PC-3 (cell line): ENCODE data around the gene L3MBTL2. TPM values are rescaled to one million over a fixed set of nuclear protein-coding genes. Genes with fewer than 3 reads are reported as not detected.

ENCODE experiments used
- ATAC-seq: fragments of 200-7000 bp; cut with Tn5 transposase; 2 replicates; pipeline ENCODE4 v1.9.1; 2020; ENCODE audit warnings: mild to moderate bottlenecking, moderate library complexity
- BruUV-seq: library from RNA; stranded (reverse); fragments of 400-500 nt; replicated peaks from 2 replicates; lab custom pipeline; 2021; lab: Mats Ljungman, UMichigan
- CTCF ChIA-PET: fragments of 300-600 bp; sonication (Branson Sonifier 250); formaldehyde crosslinking; loops from one replicate; lab custom pipeline; 2022; ENCODE audit warnings: antibody characterized with exemption; lab: Charles Lee
- POLR2A ChIA-PET: fragments of 300-600 bp; sonication (Branson Sonifier 250); formaldehyde crosslinking; loops from one replicate; lab custom pipeline; 2022; ENCODE audit warnings: antibody characterized with exemption; ENCODE audit not compliant: unreplicated experiment; lab: Charles Lee
- DNase-seq: peaks from one replicate; pipeline ENCODE4 v3.0.0-alpha.2; 2015
- H2AFZ ChIP-seq: fragments of 300-600 bp; sonication (generic); 2 replicates; pipeline ENCODE4 v1.6.0; 2016; ENCODE audit warnings: antibody characterized with exemption, low read length
- H3F3A ChIP-seq: fragments of 300-600 bp; sonication (generic); one replicate; pipeline ENCODE4 v1.6.0; 2017; ENCODE audit warnings: antibody characterized with exemption, low read length, control low read depth, mild to moderate bottlenecking; ENCODE audit not compliant: unreplicated experiment
- H3K27ac ChIP-seq: fragments of 300-600 bp; sonication (generic); 2 replicates; pipeline ENCODE4 v1.5.1; 2016; ENCODE audit warnings: mild to moderate bottlenecking, low read length
- H3K27me3 ChIP-seq: fragments of 300-600 bp; sonication (generic); 2 replicates; pipeline ENCODE4 v1.6.1; 2016; ENCODE audit warnings: low read length, mixed read lengths
- H3K36me3 ChIP-seq: fragments of 300-600 bp; sonication (generic); 2 replicates; pipeline ENCODE4 v1.6.1; 2016; ENCODE audit warnings: low read depth, mixed run types, low read length, mixed read lengths
- H3K4me1 ChIP-seq: fragments of 300-600 bp; sonication (generic); 2 replicates; pipeline ENCODE4 v1.5.1; 2016; ENCODE audit warnings: low read length; ENCODE audit not compliant: insufficient read depth
- H3K4me2 ChIP-seq: fragments of 300-600 bp; sonication (generic); 2 replicates; pipeline ENCODE4 v1.6.0; 2016; ENCODE audit warnings: low read length
- H3K4me3 ChIP-seq: fragments of 300-600 bp; sonication (generic); 2 replicates; pipeline ENCODE4 v1.5.1; 2016; ENCODE audit warnings: mild to moderate bottlenecking, low read length, mixed read lengths
- H3K79me2 ChIP-seq: fragments of 300-600 bp; sonication (generic); 2 replicates; pipeline ENCODE4 v1.6.1; 2017; ENCODE audit warnings: low read length, mixed read lengths
- H3K9ac ChIP-seq: fragments of 300-600 bp; sonication (generic); 2 replicates; pipeline ENCODE4 v1.6.0; 2016; ENCODE audit warnings: mild to moderate bottlenecking, low read length
- H3K9me2 ChIP-seq: fragments of 300-600 bp; sonication (generic); replicated peaks from 2 replicates; pipeline ENCODE4 v1.6.1; 2016; ENCODE audit warnings: mixed run types, low read length, mixed read lengths
- H3K9me3 ChIP-seq: fragments of 300-600 bp; sonication (generic); 2 replicates; pipeline ENCODE4 v1.6.1; 2016; ENCODE audit warnings: low read length, mixed read lengths
- H4K20me1 ChIP-seq: fragments of 300-600 bp; sonication (generic); 2 replicates; pipeline ENCODE4 v1.6.1; 2016; ENCODE audit warnings: low read length, mixed read lengths
- EZH2 ChIP-seq: fragments of 300-600 bp; sonication (generic); IDR thresholded peaks from one replicate; pipeline ENCODE4 v1.6.1; 2017; ENCODE audit warnings: antibody characterized with exemption, mild to moderate bottlenecking, low read length; ENCODE audit not compliant: unreplicated experiment
- EZH2phosphoT487 ChIP-seq: fragments of 300-600 bp; sonication (generic); IDR thresholded peaks from 2 replicates; pipeline ENCODE4 v1.6.1; 2018; ENCODE audit warnings: mild to moderate bottlenecking, antibody characterized with exemption, low read length, borderline replicate concordance
- intact Hi-C: fragments of 100-400 bp; cut with micrococcal nuclease; formaldehyde crosslinking; loops from 2 replicates; pipeline ENCODE4 v1.9.0; 2023
- total RNA-seq: library from RNA; depleted of rRNA; stranded (reverse); fragments of >200 nt; gene quantifications from 2 replicates; pipeline ENCODE4 v1.2.3, GENCODE V29; 2014
- TF ChIP-seq, protein P1 (sequence below): fragments of 300-600 bp; sonication (generic); conservative IDR thresholded peaks from 2 replicates; pipeline ENCODE4 v1.5.1; 2017; ENCODE audit warnings: antibody characterized with exemption, low read depth, mild to moderate bottlenecking, low read length

L3MBTL2 gene
- total RNA-seq, 1 experiment from 2014 or later: 22.7 TPM

DNA sequence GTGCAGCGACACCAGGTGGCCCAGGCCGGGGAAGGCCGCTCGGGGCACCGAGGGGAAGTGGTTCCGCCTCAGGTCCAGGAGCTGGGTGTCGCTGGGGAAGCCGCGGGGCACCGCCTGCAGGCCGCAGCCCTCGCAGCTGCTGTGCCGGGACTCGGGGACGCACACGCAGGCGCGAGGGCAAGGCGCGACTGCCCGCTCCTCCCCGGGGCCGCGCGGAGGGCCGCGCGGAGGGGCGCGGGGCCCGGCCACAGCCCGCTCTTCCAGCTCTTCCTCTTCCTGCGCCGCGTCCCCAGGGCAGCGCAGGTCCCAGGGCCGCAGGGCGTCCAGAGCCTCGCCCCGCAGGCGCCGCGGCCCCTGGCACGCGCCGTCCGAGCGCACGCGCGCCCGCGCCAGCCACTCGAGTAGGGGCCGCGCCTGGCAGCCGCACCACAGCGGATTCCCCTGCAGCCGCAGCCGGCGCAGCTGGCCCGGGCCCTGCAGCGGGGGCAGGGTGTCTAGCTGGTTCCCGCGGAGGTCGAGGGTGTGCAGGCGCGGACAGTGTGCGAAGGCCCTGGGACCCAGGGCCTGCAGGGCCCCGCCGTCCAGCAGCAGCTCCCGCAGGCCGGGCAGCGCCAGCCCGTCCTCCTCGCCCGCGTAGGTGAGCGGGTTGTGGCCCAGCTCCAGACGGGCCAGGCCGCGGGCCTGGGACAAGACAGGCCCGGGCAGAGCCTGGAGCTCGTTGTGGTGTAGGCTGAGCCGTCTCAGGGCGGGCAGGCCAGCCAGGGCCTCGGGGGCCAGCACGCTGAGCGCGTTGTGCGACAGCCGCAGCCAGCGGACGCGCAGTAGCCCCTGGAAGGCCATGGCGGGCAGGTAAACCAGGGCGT is 32.8 kb downstream of the L3MBTL2 start:
- peak; percentile 71 for DNase-seq

GRCh38 chr22:41238570-41239442 is 33.7 kb downstream of the L3MBTL2 start:
- Histone ChIP-seq H2AFZ (0 out of 2 replicates have a peak overlapping the region, but pooled peaks have one; percentile 50), H3K79me2 (no peaks in the 10 kb centered on the region), H3K27ac (no peak overlapping the region), H3K4me3 (no peak overlapping the region), H3K9ac (no peak overlapping the region), H3K27me3 (no peaks in the 10 kb centered on the region), H4K20me1 (no peaks in the 10 kb centered on the region), H3K4me1 (0 out of 2 replicates have a peak, but pooled peaks cover 3% of the 10 kb centered on the region), H3K9me3 (no peaks in the 10 kb centered on the region), H3K4me2 (no peak overlapping the region), H3K9me2 (no peaks in the 10 kb centered on the region), H3K36me3 (no peaks in the 10 kb centered on the region), H3F3A (no peaks in the 10 kb centered on the region)
- intact Hi-C loops: no loop called here
- ATAC-seq (no peak), DNase-seq (no peak)
- no TSS peak for BruUV-seq
- TF ChIP-seq EZH2 (no peak), EZH2phosphoT487 (no peak)
- TF ChIP-seq, protein P1, sequence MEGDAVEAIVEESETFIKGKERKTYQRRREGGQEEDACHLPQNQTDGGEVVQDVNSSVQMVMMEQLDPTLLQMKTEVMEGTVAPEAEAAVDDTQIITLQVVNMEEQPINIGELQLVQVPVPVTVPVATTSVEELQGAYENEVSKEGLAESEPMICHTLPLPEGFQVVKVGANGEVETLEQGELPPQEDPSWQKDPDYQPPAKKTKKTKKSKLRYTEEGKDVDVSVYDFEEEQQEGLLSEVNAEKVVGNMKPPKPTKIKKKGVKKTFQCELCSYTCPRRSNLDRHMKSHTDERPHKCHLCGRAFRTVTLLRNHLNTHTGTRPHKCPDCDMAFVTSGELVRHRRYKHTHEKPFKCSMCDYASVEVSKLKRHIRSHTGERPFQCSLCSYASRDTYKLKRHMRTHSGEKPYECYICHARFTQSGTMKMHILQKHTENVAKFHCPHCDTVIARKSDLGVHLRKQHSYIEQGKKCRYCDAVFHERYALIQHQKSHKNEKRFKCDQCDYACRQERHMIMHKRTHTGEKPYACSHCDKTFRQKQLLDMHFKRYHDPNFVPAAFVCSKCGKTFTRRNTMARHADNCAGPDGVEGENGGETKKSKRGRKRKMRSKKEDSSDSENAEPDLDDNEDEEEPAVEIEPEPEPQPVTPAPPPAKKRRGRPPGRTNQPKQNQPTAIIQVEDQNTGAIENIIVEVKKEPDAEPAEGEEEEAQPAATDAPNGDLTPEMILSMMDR: no peak
- ChIA-PET CTCF (interaction anchor here (0.6 to 1.4 kb wide), 2 partner anchors 41 to 142 kb away, joined by 9 to 17 read pairs; partner anchors contain the start of gene TEF), POLR2A (no interaction called here)

More for the DNA sequence above, 32.8 kb downstream of the L3MBTL2 start:
- H3K4me1 ChIP-seq: 0 out of 2 replicates have a peak, but pooled peaks cover 3% of the 10 kb centered on the region
- no peak overlapping the region for H3K27ac ChIP-seq
- no peak overlapping the region; the same call in 1 of the 2 replicates for H3K9ac ChIP-seq
- no peaks in the 10 kb centered on the region for H4K20me1 ChIP-seq
- intact Hi-C loops: no loop called here
- no peaks in the 10 kb centered on the region for H3K36me3 ChIP-seq
- no peak for TF ChIP-seq EZH2phosphoT487
- TF ChIP-seq, protein P1: peak; percentile 60; the same call in 1 of the 2 replicates
- peak overlapping the region; percentile 68 for H3K4me2 ChIP-seq
- no peaks in the 10 kb centered on the region for H3K9me3 ChIP-seq
- H3K9me2 ChIP-seq: no peaks in the 10 kb centered on the region
- CTCF ChIA-PET: interaction anchor here (0.6 to 1.4 kb wide), 3 partner anchors 128 to 315 kb away, joined by 7 to 13 read pairs (median 9); partner anchors contain the start of gene TEF
- peak; percentile 80 for ATAC-seq
- POLR2A ChIA-PET: interaction anchor here (0.5 to 0.7 kb wide), 2 partner anchors 15 to 57 kb away, joined by 3 to 7 read pairs; no protein-coding TSS in a partner anchor
- no peaks in the 10 kb centered on the region for H3F3A ChIP-seq
- H2AFZ ChIP-seq: 0 out of 2 replicates have a peak overlapping the region, but pooled peaks have one; percentile 50
- H3K27me3 ChIP-seq: no peaks in the 10 kb centered on the region
- H3K4me3 ChIP-seq: peak overlapping the region; percentile 57
- no peaks in the 10 kb centered on the region for H3K79me2 ChIP-seq
- BruUV-seq: no TSS peak
